Esophagus muscularis mucosa (tissue), 4 donors: ENCODE measurements around the gene STAT2. TPM values are rescaled to one million over a fixed set of nuclear protein-coding genes. Genes with fewer than 3 reads are reported as not detected.

ENCODE experiments used
- DNase-seq: peaks from one replicate; pipeline ENCODE4 v3.0.0-alpha.2; 2017; ENCODE audit errors: extremely low spot score
- H3K27ac ChIP-seq, 4 donors: fragments of 200-600 bp; sonication (generic); replicated peaks in 1 of 4; 1 replicate in 3 of 4; 2 replicates in 1 of 4; pipeline ENCODE4 v1.5.1; 2016 to 2019; ENCODE audit warnings: mild to moderate bottlenecking in 1 of 4
- H3K27me3 ChIP-seq, 4 donors: fragments of 200-600 bp; sonication (generic); one replicate each; pipeline versions ENCODE4 v1.5.1 to v1.6.0; 2016 to 2019
- H3K36me3 ChIP-seq, 4 donors: fragments of 200-600 bp; sonication (generic); one replicate each; pipeline ENCODE4 v1.5.1; 2016 to 2019
- H3K4me1 ChIP-seq, 4 donors: fragments of 200-600 bp; sonication (generic); one replicate each; pipeline ENCODE4 v1.5.1; 2016 to 2019
- H3K4me3 ChIP-seq, 4 donors: fragments of 200-600 bp; sonication (generic); 1 replicate in 2 of 4; 2 replicates in 2 of 4; pipeline ENCODE4 v1.5.1; 2016 to 2019; ENCODE audit warnings: mild to moderate bottlenecking in 4 of 4, moderate library complexity in 1 of 4
- H3K9me3 ChIP-seq, 4 donors: fragments of 200-600 bp; sonication (generic); 1 replicate in 3 of 4; 2 replicates in 1 of 4; pipeline ENCODE4 v1.5.1; 2016 to 2019
- CTCF ChIP-seq, 3 experiments: fragments of 200-600 bp in 2 of 3; fragments of 450-650 bp in 1 of 3; sonication (generic) in 2 of 3; IDR thresholded peaks; one replicate each; pipeline ENCODE4 v1.5.1; 2017 to 2019; ENCODE audit warnings: antibody characterized with exemption in 3 of 3, mild to moderate bottlenecking in 2 of 3, moderate library complexity in 1 of 3
- EP300 ChIP-seq: sonication (generic); formaldehyde crosslinking; IDR thresholded peaks from one replicate; pipeline ENCODE4 v1.6.1; 2017; ENCODE audit warnings: antibody characterized with exemption
- POLR2A ChIP-seq: fragments of 450-650 bp; IDR thresholded peaks from one replicate; pipeline ENCODE4 v1.6.1; 2017; ENCODE audit warnings: antibody characterized with exemption, moderate library complexity, mild to moderate bottlenecking, low read depth
- POLR2AphosphoS5 ChIP-seq, 2 donors: sonication (generic); formaldehyde crosslinking; IDR thresholded peaks; one replicate each; pipeline ENCODE4 v1.6.1; 2017; ENCODE audit warnings: antibody characterized with exemption in 2 of 2
- WGBS: methylation state at CpG from one replicate; pipeline ENCODE4 v1.1.5; 2018; 5-methylcytosine and 5-hydroxymethylcytosine counted together
- intact Hi-C: fragments of 100-400 bp; cut with DNase I; formaldehyde crosslinking; loops from one replicate; pipeline ENCODE4 v1.15.1; 2023
- total RNA-seq, 4 donors: library from RNA; depleted of rRNA; stranded (reverse); fragments of >200 nt; gene quantifications; one replicate each; pipeline versions ENCODE4 v1.1.0 to v1.2.1, GENCODE V29; 2016

STAT2 gene
- total RNA-seq, 4 donors from 2014 or later: 55.7 to 78.9 (median 68.2) TPM

GRCh38 chr12:56334490-56334793 is 25.5 kb downstream of the STAT2 start:
- H3K4me3 ChIP-seq: peak overlapping the region; percentile 69 to 73 (median 70)
- peak overlapping the region; percentile 91 to 98 (median 96) for H3K27ac ChIP-seq
- H3K36me3 ChIP-seq: peaks cover 0 to 10% (median 0%) of the 10 kb centered on the region in 4 donors
- peaks cover 11 to 20% (median 18%) of the 10 kb centered on the region in 4 donors for H3K4me1 ChIP-seq
- TF ChIP-seq POLR2A (no peak), POLR2AphosphoS5 (IDR thresholded peaks at IDR 0.05) (no peak), EP300 (no peak), CTCF (IDR thresholded peaks at IDR 0.05) (no peak)
- 2% methylated on average over 5 of the region's 6 CpGs for WGBS
- no peaks in the 10 kb centered on the region for H3K27me3 ChIP-seq
- no peak for DNase-seq
- intact Hi-C loops: no loop called here
- no peaks in the 10 kb centered on the region for H3K9me3 ChIP-seq

GRCh38 chr12:56333679-56334489 is 26.0 kb downstream of the STAT2 start, which contains the start of gene PAN2:
Gene PAN2 (minus strand): TSS chr12:56334000. CDS start chr12:56333094, 906 bp downstream.
- intact Hi-C loops: no loop called here
- Histone ChIP-seq H3K4me3 (peak within 1 kb of the TSS; percentile 69 to 73 (median 70)), H3K9me3 (no peaks in the 10 kb centered on the region), H3K27ac (peak within 1 kb of the TSS; percentile 91 to 98 (median 96)), H3K4me1 (peaks cover 11 to 20% (median 18%) of the 10 kb centered on the region in 4 donors), H3K36me3 (peaks cover 0 to 14% (median 0%) of the 10 kb centered on the region in 4 donors), H3K27me3 (no peaks in the 10 kb centered on the region)
- DNase-seq: peak; percentile 99
- WGBS: under 1% methylated on average over 41 of the region's 45 CpGs
- TF ChIP-seq POLR2AphosphoS5 (IDR thresholded peaks at IDR 0.05) (peak; percentile 91 to 95), EP300 (no peak), POLR2A (peak; percentile 31), CTCF (IDR thresholded peaks at IDR 0.05) (peak; percentile 45 to 64 (median 59))

- H3K9me3 ChIP-seq: no peaks in the 10 kb centered on the region
- no peak for DNase-seq
- H3K27me3 ChIP-seq: no peaks in the 10 kb centered on the region
- peak overlapping the region; percentile 69 to 73 (median 70) for H3K4me3 ChIP-seq
- intact Hi-C loops: no loop called here
- H3K4me1 ChIP-seq: peaks cover 11 to 20% (median 18%) of the 10 kb centered on the region in 4 donors
- 22% methylated on average over 8 of the region's 8 CpGs for WGBS
- TF ChIP-seq CTCF (IDR thresholded peaks at IDR 0.05) (no peak), EP300 (no peak), POLR2A (no peak), POLR2AphosphoS5 (IDR thresholded peaks at IDR 0.05) (no peak)
- peaks cover 0 to 18% (median 2%) of the 10 kb centered on the region in 4 donors for H3K36me3 ChIP-seq
- peak overlapping the region; percentile 91 to 98 (median 96) for H3K27ac ChIP-seq
Observed at GRCh38 chr12:56333197-56333678, 26.7 kb downstream of the STAT2 start.

GRCh38 chr12:56332512-56333196 is 27.3 kb downstream of the STAT2 start:
- TF ChIP-seq POLR2A: no peak
- TF ChIP-seq EP300: no peak
- TF ChIP-seq CTCF (IDR thresholded peaks at IDR 0.05): no peak
- TF ChIP-seq POLR2AphosphoS5 (IDR thresholded peaks at IDR 0.05): no peak
- no peaks in the 10 kb centered on the region for H3K27me3 ChIP-seq
- intact Hi-C loops: no loop called here
- peak overlapping the region; percentile 69 to 73 (median 70) for H3K4me3 ChIP-seq
- H3K9me3 ChIP-seq: no peaks in the 10 kb centered on the region
- H3K4me1 ChIP-seq: peaks cover 11 to 20% (median 18%) of the 10 kb centered on the region in 4 donors
- no peak for DNase-seq
- peak overlapping the region; percentile 91 to 98 (median 96) for H3K27ac ChIP-seq
- H3K36me3 ChIP-seq: peaks cover 0 to 24% (median 7%) of the 10 kb centered on the region in 4 donors
- 98% methylated on average over 11 of the region's 11 CpGs for WGBS
